ENCODE data around the gene ADRA2C. TPM values are rescaled to one million over a fixed set of nuclear protein-coding genes. Genes with fewer than 3 reads are reported as not detected.

Gene ADRA2C
- total and polyA plus RNA-seq, 4 donors = 0.23 to 5.4 (median 1.9) TPM

GRCh38 chr4:3777033-3777390 is 10.8 kb downstream of the ADRA2C start:
- H3K27ac ChIP-seq (ENCODE audit: low read depth in 1 of 2, low read length in 1 of 2) = no peak overlapping the region
- H3K4me1 ChIP-seq (ENCODE audit: control insufficient read depth in 5 of 5, insufficient read depth in 5 of 5, low read length in 5 of 5) = no peaks in the 10 kb centered on the region
- ATAC-seq (ENCODE audit: insufficient read depth, low FRiP score) = no peak
- H3K9ac ChIP-seq (ENCODE audit: insufficient read depth in 1 of 2, low read length in 2 of 2) = no peak overlapping the region
- H3K4me3 ChIP-seq = no peak overlapping the region
- H3K9me3 ChIP-seq (ENCODE audit: control insufficient read depth in 4 of 4, insufficient read depth in 3 of 4, low read length in 3 of 4) = peaks cover 0 to 10% (median 0%) of the 10 kb centered on the region in 4 donors
- 78 to 90% methylated on average over 5 of the region's 5 CpGs for WGBS, 2 donors
- TF ChIP-seq CTCF (IDR thresholded peaks at IDR 0.05; ENCODE audit: control extremely low read depth, extremely low read depth) = no peak
- H3K36me3 ChIP-seq (ENCODE audit: control insufficient read depth in 4 of 4, insufficient read depth in 4 of 4, low read length in 4 of 4) = no peaks in the 10 kb centered on the region
- H3K27me3 ChIP-seq (ENCODE audit: control insufficient read depth in 3 of 3, insufficient read depth in 3 of 3, low read length in 2 of 3) = peaks cover 0 to 23% (median 3%) of the 10 kb centered on the region in 3 donors
- no peak for DNase-seq

- peaks cover 0 to 18% (median 8%) of the 10 kb centered on the region in 3 donors for H3K27me3 ChIP-seq (ENCODE audit: control insufficient read depth in 3 of 3, insufficient read depth in 3 of 3, low read length in 2 of 3)
These were observed 11.5 kb downstream of the ADRA2C start for GRCh38 chr4:3777669-3778068.

GRCh38 chr4:3779509-3779908 is 13.3 kb downstream of the ADRA2C start:
- ATAC-seq (ENCODE audit: insufficient read depth, low FRiP score) (no peak), DNase-seq (no peak)
- TF ChIP-seq CTCF (IDR thresholded peaks at IDR 0.05; ENCODE audit: control extremely low read depth, extremely low read depth) = no peak
- Histone ChIP-seq H3K4me1 (ENCODE audit: control insufficient read depth in 5 of 5, insufficient read depth in 5 of 5, low read length in 5 of 5) (no peaks in the 10 kb centered on the region), H3K27ac (ENCODE audit: low read depth in 1 of 2, low read length in 1 of 2) (no peak overlapping the region), H3K36me3 (ENCODE audit: control insufficient read depth in 4 of 4, insufficient read depth in 4 of 4, low read length in 4 of 4) (no peaks in the 10 kb centered on the region), H3K9ac (ENCODE audit: insufficient read depth in 1 of 2, low read length in 2 of 2) (no peak overlapping the region), H3K4me3 (no peak overlapping the region), H3K9me3 (ENCODE audit: control insufficient read depth in 4 of 4, insufficient read depth in 3 of 4, low read length in 3 of 4) (peaks cover 0 to 10% (median 0%) of the 10 kb centered on the region in 4 donors), H3K27me3 (ENCODE audit: control insufficient read depth in 3 of 3, insufficient read depth in 3 of 3, low read length in 2 of 3) (peaks cover 0 to 13% (median 11%) of the 10 kb centered on the region in 3 donors)
- WGBS, 2 donors = 77 to 78% methylated on average over 5 to 6 of the region's 6 CpGs

More at GRCh38 chr4:3777669-3778068, 11.5 kb downstream of the ADRA2C start:
- ATAC-seq (ENCODE audit: insufficient read depth, low FRiP score) = no peak
- H3K9me3 ChIP-seq (ENCODE audit: control insufficient read depth in 4 of 4, insufficient read depth in 3 of 4, low read length in 3 of 4) = peaks cover 0 to 10% (median 0%) of the 10 kb centered on the region in 4 donors
- H3K27ac ChIP-seq (ENCODE audit: low read depth in 1 of 2, low read length in 1 of 2) = no peak overlapping the region
- H3K36me3 ChIP-seq (ENCODE audit: control insufficient read depth in 4 of 4, insufficient read depth in 4 of 4, low read length in 4 of 4) = no peaks in the 10 kb centered on the region
- 79 to 89% methylated on average over 13 of the region's 13 CpGs for WGBS, 2 donors
- no peak overlapping the region for H3K9ac ChIP-seq (ENCODE audit: insufficient read depth in 1 of 2, low read length in 2 of 2)
- no peaks in the 10 kb centered on the region for H3K4me1 ChIP-seq (ENCODE audit: control insufficient read depth in 5 of 5, insufficient read depth in 5 of 5, low read length in 5 of 5)
- no peak overlapping the region for H3K4me3 ChIP-seq
- no peak for DNase-seq
- no peak for TF ChIP-seq CTCF (IDR thresholded peaks at IDR 0.05; ENCODE audit: control extremely low read depth, extremely low read depth)
